GM19240 (cell line): ENCODE measurements around the gene NOTUM.
A peak's percentile ranks its signal among the peaks of the same experiment; 100 is the strongest.

ENCODE experiments used
- DNase-seq: peaks from one replicate; pipeline ENCODE4 v3.0.0; 2011; ENCODE audit warnings: low spot score; ENCODE audit not compliant: insufficient read length

The NOTUM gene

GRCh38 chr17:81939218-81939617 is 21.8 kb downstream of the NOTUM start:
- DNase-seq = no peak

GRCh38 chr17:81935709-81936084 is 25.3 kb downstream of the NOTUM start:
- no peak for DNase-seq

GRCh38 chr17:81934850-81935708 is 25.9 kb downstream of the NOTUM start:
- no peak for DNase-seq

GRCh38 chr17:81934098-81934757 is 26.8 kb downstream of the NOTUM start:
- DNase-seq = no peak

- DNase-seq = no peak
Measured at GRCh38 chr17:81933178-81933699, 27.7 kb downstream of the NOTUM start.

- no peak for DNase-seq
Measured at GRCh38 chr17:81932333-81932983, 28.5 kb downstream of the NOTUM start.

DNA sequence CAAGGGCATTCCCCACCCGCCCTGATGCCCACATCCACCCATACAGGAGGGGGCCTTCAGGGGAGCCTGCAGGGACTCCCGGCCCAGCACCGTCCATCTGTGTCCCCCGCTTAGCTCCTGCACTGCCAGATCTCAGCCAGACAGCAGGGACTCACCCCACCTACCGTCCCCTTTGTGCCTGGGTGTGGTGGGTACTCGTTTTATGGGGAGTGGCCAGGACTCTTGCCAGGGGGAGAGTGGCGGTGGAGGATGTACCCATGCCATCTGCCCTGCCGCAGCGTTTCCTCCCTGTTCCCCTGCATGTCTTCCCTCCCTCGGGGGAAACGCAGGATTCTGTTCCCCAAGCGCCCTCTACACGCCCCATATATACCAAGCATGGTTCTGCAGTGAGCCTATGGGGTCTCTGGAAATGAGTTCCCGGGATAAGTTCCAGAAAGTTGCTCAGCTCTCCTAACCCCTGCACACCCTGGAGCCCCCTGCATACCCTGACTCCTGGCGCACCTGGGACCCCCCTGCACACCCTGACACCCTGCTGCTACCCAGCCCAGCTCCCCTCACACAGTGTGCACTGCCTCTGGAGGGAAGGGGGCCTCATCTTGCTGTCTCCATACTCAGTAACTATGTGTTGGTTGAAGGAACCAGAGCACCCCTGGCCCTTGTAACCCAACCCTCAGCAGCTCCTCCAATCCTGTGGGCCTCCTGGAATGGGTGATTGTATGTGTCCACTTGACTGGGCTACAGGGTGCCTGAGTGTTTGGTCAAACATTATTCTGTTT is 29.2 kb downstream of the NOTUM start:
- no peak for DNase-seq

- no peak for DNase-seq
Measured at GRCh38 chr17:81931189-81931556, 29.8 kb downstream of the NOTUM start.

- no peak for DNase-seq
Measured at GRCh38 chr17:81930142-81931125, 30.6 kb downstream of the NOTUM start.

DNA sequence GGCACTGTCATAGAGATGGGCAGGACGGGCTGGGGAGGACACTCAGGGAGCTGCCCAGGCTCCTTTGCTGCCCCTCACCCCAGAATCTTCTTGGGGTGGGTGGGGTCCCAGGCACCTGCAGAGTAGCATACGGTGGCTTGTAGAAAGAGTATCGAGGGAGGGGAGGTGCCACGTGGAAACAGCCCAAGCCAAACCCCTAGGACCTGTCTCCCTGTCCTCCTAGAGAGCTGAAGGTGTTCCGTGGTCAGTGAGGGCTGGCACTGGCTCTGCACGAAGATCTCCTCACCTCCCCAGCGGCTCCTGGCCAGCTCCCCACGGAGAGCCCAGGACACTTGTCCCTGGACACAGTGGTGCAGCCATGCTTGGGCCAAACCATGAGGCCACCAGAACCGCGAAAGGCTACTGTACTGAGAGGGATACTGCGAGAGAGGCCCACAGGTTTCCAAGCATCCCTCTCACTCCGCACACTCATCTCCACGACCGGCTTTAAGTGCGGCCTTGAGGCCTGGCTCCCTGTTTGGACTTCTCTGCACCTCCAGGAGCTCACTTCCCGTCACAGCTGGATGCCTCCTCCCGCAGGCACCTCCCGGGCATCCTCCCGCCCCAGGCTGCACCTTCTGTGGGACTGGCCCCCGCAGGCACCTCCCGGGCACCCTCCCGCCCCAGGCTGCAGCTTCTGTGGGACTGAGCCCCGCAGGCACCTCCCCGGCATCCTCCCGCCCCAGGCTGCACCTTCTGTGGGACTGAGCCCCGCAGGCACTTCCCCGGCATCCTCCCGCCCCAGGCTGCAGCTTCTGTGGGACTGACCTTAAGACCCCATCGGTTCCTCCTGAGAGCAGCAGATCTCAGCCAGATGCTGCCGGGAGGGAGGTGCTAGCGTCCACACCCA is 31.5 kb downstream of the NOTUM start:
- no peak for DNase-seq

DNA sequence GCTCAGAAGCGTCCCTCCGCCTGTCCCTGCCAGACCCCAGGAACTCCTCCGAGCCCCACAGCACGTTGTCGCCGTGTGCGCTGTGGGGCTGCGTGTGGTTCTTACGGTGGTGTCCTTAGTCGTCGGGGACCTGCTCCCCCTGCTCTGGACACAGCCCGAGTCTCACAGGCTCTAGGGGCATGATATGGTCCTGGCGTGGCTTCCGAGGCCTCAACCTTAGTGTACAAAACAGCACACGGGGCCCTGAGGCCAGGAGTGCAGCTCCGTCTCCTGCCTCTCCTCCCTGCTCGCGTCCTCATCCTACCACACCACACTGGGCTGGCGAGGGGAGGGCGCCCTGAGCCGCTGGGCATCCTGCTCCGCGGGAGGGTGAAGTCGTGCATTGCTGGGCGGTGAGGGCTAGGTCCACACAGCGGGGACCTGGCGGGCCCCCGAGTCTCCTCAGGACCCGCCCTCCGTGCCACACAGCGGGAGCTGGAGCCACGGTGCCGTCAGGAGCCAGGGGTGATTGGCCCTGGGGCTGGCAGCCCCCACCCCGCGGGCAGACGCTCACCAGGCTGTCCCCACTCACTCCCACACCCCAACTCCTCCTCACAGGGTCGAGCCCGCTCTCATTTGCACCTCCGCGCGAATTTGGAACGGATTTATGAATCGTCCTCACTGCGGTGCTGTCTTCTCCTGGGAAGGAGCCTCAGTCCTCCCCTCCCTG is 32.3 kb downstream of the NOTUM start:
- no peak for DNase-seq

GRCh38 chr17:81927653-81928543 is 33.1 kb downstream of the NOTUM start, which contains the start of gene MAFG:
TSS of gene MAFG (minus strand) at chr17:81927735. CDS start at chr17:81923185, 4,550 bp downstream.
- DNase-seq = peak; percentile 99

DNA sequence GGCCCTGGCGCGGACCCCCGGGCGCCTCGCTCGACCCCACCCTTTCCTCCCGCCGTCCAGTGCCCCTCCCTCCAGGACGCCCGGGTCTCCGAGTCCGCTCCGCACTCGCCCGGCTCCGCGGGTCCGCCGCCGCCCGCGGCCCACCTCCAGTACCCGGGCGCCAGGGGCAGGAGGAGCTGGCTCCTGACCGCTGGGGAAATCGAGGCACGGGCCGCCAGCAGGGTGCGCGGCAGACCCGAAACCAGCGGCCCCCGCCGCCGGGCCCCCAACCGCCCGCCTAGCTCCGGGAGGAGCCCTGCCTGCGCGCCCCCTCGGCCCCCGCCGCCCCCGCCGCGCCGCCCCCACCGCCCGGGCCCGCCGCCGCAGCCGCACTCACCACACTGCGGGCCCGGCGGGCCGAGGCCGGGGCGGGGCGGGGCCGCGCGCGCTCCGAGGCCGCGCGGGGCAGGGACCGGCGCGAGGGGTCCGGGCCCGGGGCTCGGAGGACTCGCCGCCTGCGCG is 33.8 kb downstream of the NOTUM start:
- no peak for DNase-seq

DNA sequence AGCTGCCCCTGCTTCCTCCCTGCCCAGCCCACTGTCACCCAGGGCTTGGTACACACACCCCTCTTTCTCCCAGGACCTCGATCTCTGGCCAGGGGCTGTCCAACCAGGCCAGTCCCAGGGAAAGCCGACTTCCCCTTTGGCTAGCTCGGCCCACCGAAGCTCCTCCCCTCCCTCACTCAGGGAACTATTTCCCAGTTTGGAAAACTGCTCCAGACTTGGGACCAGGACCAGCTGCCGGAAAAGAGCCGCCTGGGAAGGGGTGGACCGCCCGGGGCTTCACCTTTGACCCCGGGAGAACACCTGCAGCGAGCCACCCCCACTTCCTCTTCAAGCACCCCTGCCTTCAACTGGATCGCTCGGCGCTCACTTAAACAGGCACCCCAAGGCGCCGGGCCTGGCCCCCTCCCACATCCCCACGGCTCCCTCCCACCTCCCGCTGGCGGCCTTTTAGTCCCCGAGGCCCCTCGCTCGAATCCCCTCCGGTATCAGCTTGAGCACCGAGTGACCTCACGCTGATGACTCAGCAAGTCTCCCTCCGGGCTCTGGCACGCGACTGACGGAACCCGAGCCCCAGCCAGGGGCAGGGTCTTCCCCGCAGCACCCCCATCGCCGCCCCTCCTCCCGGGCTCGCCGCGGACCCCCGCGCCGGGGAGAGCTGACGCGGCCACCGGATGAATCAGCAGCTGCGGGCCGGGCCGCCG is 34.4 kb downstream of the NOTUM start:
- peak; percentile 83 for DNase-seq

DNA sequence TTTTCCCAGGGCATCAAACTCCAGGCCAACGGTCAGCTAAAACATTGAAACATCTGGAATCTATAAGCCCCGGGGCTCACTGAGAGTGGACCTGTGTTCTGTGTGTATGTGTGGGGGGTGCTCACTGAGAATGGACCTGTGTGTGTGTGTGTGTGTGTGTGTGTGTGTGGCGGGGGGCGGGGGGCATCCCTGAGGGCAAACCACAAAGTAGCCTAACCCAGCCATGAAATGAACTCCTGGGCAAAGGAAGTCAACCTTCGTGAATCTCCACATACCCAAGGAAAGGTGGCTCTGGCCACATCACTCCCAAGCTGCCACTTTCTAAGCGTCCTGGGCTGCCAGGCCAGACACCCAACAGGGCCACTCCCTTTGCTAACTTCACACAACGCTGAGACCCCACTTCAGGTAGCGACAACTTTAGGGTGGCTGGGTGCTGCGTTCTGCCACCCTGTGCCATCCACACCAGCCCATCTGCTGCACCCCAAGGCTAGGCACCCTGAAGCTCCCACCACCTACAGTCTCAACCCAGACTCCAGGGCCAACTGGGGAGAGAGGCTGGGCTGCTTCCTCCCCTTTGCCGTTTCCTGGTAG is 35.0 kb downstream of the NOTUM start:
- no peak for DNase-seq
